Lower lobe of right lung (tissue), 2 donors: ENCODE measurements around the gene PCDH18. TPM values are rescaled to one million over a fixed set of nuclear protein-coding genes. Genes with fewer than 3 reads are reported as not detected.

Experiments
- ATAC-seq, 2 donors: fragments of 200-7000 bp; cut with Tn5 transposase; one replicate each; pipeline ENCODE4 v1.9.1; 2020 to 2022; ENCODE audit warnings: mild to moderate bottlenecking in 2 of 2, moderate library complexity in 2 of 2
- DNase-seq: peaks from one replicate; pipeline ENCODE4 v3.0.0-alpha.2; 2020
- H3K27ac ChIP-seq: fragments of 200-600 bp; one replicate; pipeline ENCODE4 v1.8.0; 2022
- H3K27me3 ChIP-seq: fragments of 200-600 bp; one replicate; pipeline ENCODE4 v1.8.0; 2022; ENCODE audit warnings: low read depth
- H3K36me3 ChIP-seq: fragments of 200-600 bp; one replicate; pipeline ENCODE4 v1.8.0; 2022; ENCODE audit warnings: mild to moderate bottlenecking
- H3K4me1 ChIP-seq: fragments of 200-600 bp; one replicate; pipeline ENCODE4 v1.8.0; 2022
- H3K4me3 ChIP-seq: fragments of 200-600 bp; one replicate; pipeline ENCODE4 v1.8.0; 2022; ENCODE audit warnings: mild to moderate bottlenecking
- H3K9me3 ChIP-seq: fragments of 200-600 bp; one replicate; pipeline ENCODE4 v1.8.0; 2022
- intact Hi-C: fragments of 100-400 bp; cut with DNase I; formaldehyde crosslinking; loops from one replicate; pipeline ENCODE4 v1.11.0; 2022
- total RNA-seq: library from RNA; stranded (reverse); fragmentation: NEBNext Ultra II Directional; extraction: Animal tissue kit (Norgen Biotek cat#: 25700); gene quantifications from one replicate; pipeline ENCODE4 v1.2.1, GENCODE V29; 2021
- TF ChIP-seq, protein P1 (sequence below): fragments of 200-600 bp; IDR thresholded peaks from one replicate; pipeline ENCODE4 v1.8.0; 2022; ENCODE audit warnings: antibody characterized with exemption, mild to moderate bottlenecking
- donor health status: DM: no; HTN: yes; CAD: no; lungs with severe emphysema.

Gene PCDH18
- total RNA-seq, 1 donor from 2014 or later: 10.8 TPM

DNA sequence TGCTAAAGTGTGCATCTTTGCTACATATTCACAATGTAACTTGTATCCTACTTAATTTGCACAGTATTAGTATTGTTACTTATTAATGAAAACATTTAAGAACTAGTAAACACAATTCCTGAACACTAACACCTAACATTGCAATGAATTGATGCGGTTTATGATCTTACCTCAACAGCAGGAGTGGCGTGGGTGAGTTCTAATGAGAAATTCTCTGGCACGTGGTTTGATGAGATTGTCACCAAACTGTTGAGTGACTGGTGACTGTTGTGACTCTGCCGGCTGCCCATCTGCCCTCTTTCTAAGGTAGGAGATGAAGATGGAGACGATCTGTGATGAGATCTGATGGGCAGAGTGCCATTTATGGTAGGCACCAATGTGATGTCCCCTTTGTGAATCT lies 2.9 kb downstream of the PCDH18 start:
- H3K27ac ChIP-seq: no peak overlapping the region
- ATAC-seq: no peak
- TF ChIP-seq, protein P1, sequence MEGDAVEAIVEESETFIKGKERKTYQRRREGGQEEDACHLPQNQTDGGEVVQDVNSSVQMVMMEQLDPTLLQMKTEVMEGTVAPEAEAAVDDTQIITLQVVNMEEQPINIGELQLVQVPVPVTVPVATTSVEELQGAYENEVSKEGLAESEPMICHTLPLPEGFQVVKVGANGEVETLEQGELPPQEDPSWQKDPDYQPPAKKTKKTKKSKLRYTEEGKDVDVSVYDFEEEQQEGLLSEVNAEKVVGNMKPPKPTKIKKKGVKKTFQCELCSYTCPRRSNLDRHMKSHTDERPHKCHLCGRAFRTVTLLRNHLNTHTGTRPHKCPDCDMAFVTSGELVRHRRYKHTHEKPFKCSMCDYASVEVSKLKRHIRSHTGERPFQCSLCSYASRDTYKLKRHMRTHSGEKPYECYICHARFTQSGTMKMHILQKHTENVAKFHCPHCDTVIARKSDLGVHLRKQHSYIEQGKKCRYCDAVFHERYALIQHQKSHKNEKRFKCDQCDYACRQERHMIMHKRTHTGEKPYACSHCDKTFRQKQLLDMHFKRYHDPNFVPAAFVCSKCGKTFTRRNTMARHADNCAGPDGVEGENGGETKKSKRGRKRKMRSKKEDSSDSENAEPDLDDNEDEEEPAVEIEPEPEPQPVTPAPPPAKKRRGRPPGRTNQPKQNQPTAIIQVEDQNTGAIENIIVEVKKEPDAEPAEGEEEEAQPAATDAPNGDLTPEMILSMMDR: no peak
- H3K9me3 ChIP-seq: no peaks in the 10 kb centered on the region
- no peak for DNase-seq
- peak overlapping the region; percentile 60 for H3K4me3 ChIP-seq
- no peaks in the 10 kb centered on the region for H3K4me1 ChIP-seq
- intact Hi-C loops: no loop called here
- H3K27me3 ChIP-seq: no peaks in the 10 kb centered on the region
- no peaks in the 10 kb centered on the region for H3K36me3 ChIP-seq

DNA sequence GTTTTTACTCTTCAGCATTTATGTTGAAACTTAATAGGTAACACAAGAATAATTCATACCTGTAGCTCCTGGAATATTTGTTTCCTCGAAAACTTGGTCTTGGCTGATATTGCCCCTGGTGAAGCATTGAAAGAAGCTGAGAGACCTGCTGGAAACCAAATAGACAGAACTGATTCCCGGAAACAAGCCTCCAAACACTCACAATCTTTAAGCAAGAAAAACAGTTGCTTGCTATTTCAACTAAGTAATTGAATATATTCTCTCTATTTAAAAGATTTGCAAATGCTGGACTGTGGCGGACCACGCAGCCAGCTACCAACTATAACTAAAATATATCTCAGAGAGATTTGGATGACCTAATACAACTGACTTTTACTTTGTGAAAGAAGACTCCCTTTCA lies 3.6 kb downstream of the PCDH18 start:
- no peaks in the 10 kb centered on the region for H3K36me3 ChIP-seq
- intact Hi-C loops: no loop called here
- ATAC-seq (no peak), DNase-seq (no peak)
- H3K4me1 ChIP-seq: no peaks in the 10 kb centered on the region
- TF ChIP-seq, protein P1: no peak
- peak overlapping the region; percentile 60 for H3K4me3 ChIP-seq
- no peaks in the 10 kb centered on the region for H3K27me3 ChIP-seq
- H3K9me3 ChIP-seq: no peaks in the 10 kb centered on the region
- no peak overlapping the region for H3K27ac ChIP-seq

DNA sequence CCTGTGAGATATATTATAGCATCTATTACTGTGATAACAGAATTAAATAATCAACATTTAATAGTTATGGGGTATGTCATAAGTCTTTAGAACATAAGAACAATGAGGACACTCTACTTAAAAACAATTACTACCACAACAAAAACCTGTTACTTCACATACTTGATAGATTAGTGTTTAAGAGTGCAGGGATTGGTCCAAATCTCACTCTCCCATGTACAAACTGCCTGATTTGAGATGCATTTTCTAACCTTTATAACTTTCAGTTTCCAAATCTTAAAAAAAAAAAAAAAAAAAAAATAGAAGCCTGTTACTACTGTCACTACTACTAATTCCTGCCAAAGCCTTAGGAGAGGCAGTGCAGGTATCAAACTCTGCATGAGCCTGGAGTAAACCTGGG lies 5.6 kb downstream of the PCDH18 start:
- H3K27ac ChIP-seq: no peak overlapping the region
- peak overlapping the region; percentile 2 for H3K4me3 ChIP-seq
- DNase-seq: no peak

GRCh38 chr4:137524725-137525369 lies 7.4 kb downstream of the PCDH18 start:
- Histone ChIP-seq H3K27me3 (no peaks in the 10 kb centered on the region), H3K27ac (no peak overlapping the region), H3K36me3 (peaks cover 7% of the 10 kb centered on the region), H3K9me3 (no peaks in the 10 kb centered on the region), H3K4me3 (no peak overlapping the region), H3K4me1 (no peaks in the 10 kb centered on the region)
- DNase-seq (no peak), ATAC-seq (no peak)
- TF ChIP-seq, protein P1: no peak
- intact Hi-C loops: no loop called here

More for the DNA sequence above, 5.6 kb downstream of the PCDH18 start:
- H3K9me3 ChIP-seq: no peaks in the 10 kb centered on the region
- H3K36me3 ChIP-seq: no peaks in the 10 kb centered on the region
- no peaks in the 10 kb centered on the region for H3K4me1 ChIP-seq
- ATAC-seq: no peak
- TF ChIP-seq, protein P1: no peak
- H3K27me3 ChIP-seq: no peaks in the 10 kb centered on the region
- intact Hi-C loops: no loop called here

GRCh38 chr4:137523329-137523728 lies 9.0 kb downstream of the PCDH18 start:
- Histone ChIP-seq H3K27ac (no peak overlapping the region), H3K4me1 (no peaks in the 10 kb centered on the region), H3K9me3 (no peaks in the 10 kb centered on the region), H3K27me3 (no peaks in the 10 kb centered on the region), H3K36me3 (peaks cover 7% of the 10 kb centered on the region), H3K4me3 (no peak overlapping the region)
- DNase-seq (no peak), ATAC-seq (no peak)
- intact Hi-C loops: no loop called here
- TF ChIP-seq, protein P1: no peak
